ENCODE data around the gene ATP9B.
"Not testable (repeated sequence)": the region's sequence is repeated elsewhere in the genome, so short reads cannot be mapped to it uniquely, and the experiment has no call there.

The ATP9B gene

GRCh38 chr18:79321625-79322405, 252.6 kb downstream of the ATP9B start:
- no peak overlapping the region for H3K4me3 ChIP-seq (ENCODE audit: low read depth, low read length)
- DNase-seq (ENCODE audit: low read depth), result no peak
- TF ChIP-seq CTCF (IDR thresholded peaks at IDR 0.05; ENCODE audit: low read depth, low read length, missing control alignments), result no peak

- no peak for TF ChIP-seq CTCF (IDR thresholded peaks at IDR 0.05; ENCODE audit: low read depth, low read length, missing control alignments)
- DNase-seq (ENCODE audit: low read depth), result no peak
- no peak overlapping the region for H3K4me3 ChIP-seq (ENCODE audit: low read depth, low read length)
These were observed 253.2 kb downstream of the ATP9B start for GRCh38 chr18:79322441-79322840.

- no peak for TF ChIP-seq CTCF (IDR thresholded peaks at IDR 0.05; ENCODE audit: low read depth, low read length, missing control alignments)
- DNase-seq (ENCODE audit: low read depth), result no peak
- no peak overlapping the region for H3K4me3 ChIP-seq (ENCODE audit: low read depth, low read length)
These were observed 254.3 kb downstream of the ATP9B start for GRCh38 chr18:79323471-79323870.

GRCh38 chr18:79326413-79327198, 257.4 kb downstream of the ATP9B start:
- no peak for TF ChIP-seq CTCF (IDR thresholded peaks at IDR 0.05; ENCODE audit: low read depth, low read length, missing control alignments)
- no peak for DNase-seq (ENCODE audit: low read depth)
- no peak overlapping the region for H3K4me3 ChIP-seq (ENCODE audit: low read depth, low read length)

- DNase-seq (ENCODE audit: low read depth), result no peak
- TF ChIP-seq CTCF (IDR thresholded peaks at IDR 0.05; ENCODE audit: low read depth, low read length, missing control alignments), result no peak
- no peak overlapping the region for H3K4me3 ChIP-seq (ENCODE audit: low read depth, low read length)
These were observed 258.1 kb downstream of the ATP9B start for GRCh38 chr18:79327199-79327721.

- DNase-seq (ENCODE audit: low read depth); H3K4me3 ChIP-seq (ENCODE audit: low read depth, low read length): not testable (repeated sequence)
These were observed 258.7 kb downstream of the ATP9B start for GRCh38 chr18:79327915-79328314.

- no peak for TF ChIP-seq CTCF (IDR thresholded peaks at IDR 0.05; ENCODE audit: low read depth, low read length, missing control alignments)
- DNase-seq (ENCODE audit: low read depth), result no peak
- H3K4me3 ChIP-seq (ENCODE audit: low read depth, low read length), result no peak overlapping the region
These were observed 259.7 kb downstream of the ATP9B start for GRCh38 chr18:79328887-79329286.

Data from GM12864 (cell line).